ENCODE results near the gene MIF4GD. TPM values are rescaled to one million over a fixed set of nuclear protein-coding genes. Genes with fewer than 3 reads are reported as not detected.

MIF4GD gene
- total and polyA plus RNA-seq, 2 of the 4 experiments (the other 2 are of a cell fraction) = 4.1 to 6.9 TPM

DNA sequence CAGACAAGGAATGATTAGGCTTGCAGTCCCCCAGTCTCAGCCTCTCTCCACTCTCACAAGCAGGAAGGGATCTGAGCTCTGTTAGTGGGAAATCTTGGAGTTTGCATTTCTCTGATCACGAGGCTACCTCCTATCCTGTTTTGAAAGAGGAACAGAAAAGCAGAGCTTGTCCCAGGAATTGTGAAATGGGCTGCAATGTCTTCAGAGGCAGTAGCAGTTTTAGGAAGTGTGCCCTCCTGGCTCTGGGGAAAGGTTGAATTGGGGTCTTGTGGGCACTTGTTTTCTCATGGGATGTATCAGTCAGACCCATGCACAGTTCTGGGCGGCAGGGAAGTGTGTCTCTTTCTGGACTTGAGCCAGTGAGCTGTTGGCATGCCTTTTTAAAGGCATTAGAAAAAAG, 42.7 kb downstream of the MIF4GD start:
- H2AK9ac ChIP-seq (replicated peaks; ENCODE audit: low read depth, low read length, poor library complexity) = no peak overlapping the region
- no peak overlapping the region for H4K8ac ChIP-seq (ENCODE audit: low read depth in 2 of 2, low read length in 2 of 2)
- peaks cover 62% of the 10 kb centered on the region for H3K36me3 ChIP-seq (ENCODE audit: control insufficient read depth, insufficient read depth, low read length)
- no peaks in the 10 kb centered on the region for H3K27me3 ChIP-seq (ENCODE audit: control insufficient read depth, insufficient read depth, low read length)
- H3K56ac ChIP-seq (ENCODE audit: extremely low read depth, insufficient read depth, low read length) = no peak overlapping the region
- no peak overlapping the region for H3K4ac ChIP-seq (ENCODE audit: low read depth, low read length)
- H3K79me1 ChIP-seq (ENCODE audit: low read depth in 1 of 2, low read length in 2 of 2) = peaks cover 2 to 8% of the 10 kb centered on the region in 2 experiments; a peak in 2 of 4 replicates
- no peak overlapping the region for H4K91ac ChIP-seq (ENCODE audit: insufficient read depth, low read depth, low read length)
- H3K18ac ChIP-seq (ENCODE audit: low read depth, low read length) = no peak overlapping the region
- H4K20me1 ChIP-seq (ENCODE audit: insufficient read depth, low read length) = no peaks in the 10 kb centered on the region
- no peak overlapping the region for H2AK5ac ChIP-seq (ENCODE audit: low read depth, low read length)
- H3K9ac ChIP-seq (ENCODE audit: low read depth, low read length) = no peak overlapping the region
- no peak overlapping the region for H3K23ac ChIP-seq (ENCODE audit: low read depth, low read length)
- DNase-seq (no peak), ATAC-seq (ENCODE audit: low read depth) (no peak)
- ChIA-PET CTCF (no interaction called here), POLR2A (ENCODE audit: unreplicated experiment) (no interaction called here)
- H4K5ac ChIP-seq (ENCODE audit: low read depth, low read length) = no peak overlapping the region
- H2BK15ac ChIP-seq (ENCODE audit: low read depth, low read length) = no peak overlapping the region
- no CpG with 5 or more reads among the region's 2 CpGs for WGBS, 2 experiments (ENCODE audit: extremely low coverage in 2 of 2, insufficient read length in 1 of 2)
- in situ Hi-C loops (cut with MboI; ENCODE audit: low sequenced_read_pairs) = no loop called here
- H3K27ac ChIP-seq (ENCODE audit: insufficient read depth, low read length) = no peak overlapping the region
- no peak overlapping the region for H3K4me2 ChIP-seq (ENCODE audit: low read depth, low read length)
- no peak for TF ChIP-seq MXI1 (IDR thresholded peaks at IDR 0.05; ENCODE audit: borderline replicate concordance, low read depth, low read length)
- TF ChIP-seq SMC3 (IDR thresholded peaks at IDR 0.05; ENCODE audit: low read depth, low read length) = no peak
- TF ChIP-seq POLR2A (IDR thresholded peaks at IDR 0.05; ENCODE audit: low read depth, low read length) = no peak
- no peak for TF ChIP-seq RFX5 (IDR thresholded peaks at IDR 0.05; ENCODE audit: low read depth, low read length)
- TF ChIP-seq, protein P1, sequence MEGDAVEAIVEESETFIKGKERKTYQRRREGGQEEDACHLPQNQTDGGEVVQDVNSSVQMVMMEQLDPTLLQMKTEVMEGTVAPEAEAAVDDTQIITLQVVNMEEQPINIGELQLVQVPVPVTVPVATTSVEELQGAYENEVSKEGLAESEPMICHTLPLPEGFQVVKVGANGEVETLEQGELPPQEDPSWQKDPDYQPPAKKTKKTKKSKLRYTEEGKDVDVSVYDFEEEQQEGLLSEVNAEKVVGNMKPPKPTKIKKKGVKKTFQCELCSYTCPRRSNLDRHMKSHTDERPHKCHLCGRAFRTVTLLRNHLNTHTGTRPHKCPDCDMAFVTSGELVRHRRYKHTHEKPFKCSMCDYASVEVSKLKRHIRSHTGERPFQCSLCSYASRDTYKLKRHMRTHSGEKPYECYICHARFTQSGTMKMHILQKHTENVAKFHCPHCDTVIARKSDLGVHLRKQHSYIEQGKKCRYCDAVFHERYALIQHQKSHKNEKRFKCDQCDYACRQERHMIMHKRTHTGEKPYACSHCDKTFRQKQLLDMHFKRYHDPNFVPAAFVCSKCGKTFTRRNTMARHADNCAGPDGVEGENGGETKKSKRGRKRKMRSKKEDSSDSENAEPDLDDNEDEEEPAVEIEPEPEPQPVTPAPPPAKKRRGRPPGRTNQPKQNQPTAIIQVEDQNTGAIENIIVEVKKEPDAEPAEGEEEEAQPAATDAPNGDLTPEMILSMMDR (conservative IDR thresholded peaks at IDR 0.05; ENCODE audit: low read depth, low read length) = no peak
- no peak for TF ChIP-seq CEBPB (IDR thresholded peaks at IDR 0.05; ENCODE audit: low read depth, low read length)
- no peak for TF ChIP-seq BHLHE40 (IDR thresholded peaks at IDR 0.05; ENCODE audit: low read depth, low read length)
- no peak for TF ChIP-seq RCOR1 (IDR thresholded peaks at IDR 0.05; ENCODE audit: insufficient replicate concordance, low read length)
- TF ChIP-seq RAD21 (IDR thresholded peaks at IDR 0.05; ENCODE audit: low read length) = no peak
- TF ChIP-seq NFE2L2 (IDR thresholded peaks at IDR 0.05; ENCODE audit: low read depth, low read length) = no peak
- TF ChIP-seq, protein P2, sequence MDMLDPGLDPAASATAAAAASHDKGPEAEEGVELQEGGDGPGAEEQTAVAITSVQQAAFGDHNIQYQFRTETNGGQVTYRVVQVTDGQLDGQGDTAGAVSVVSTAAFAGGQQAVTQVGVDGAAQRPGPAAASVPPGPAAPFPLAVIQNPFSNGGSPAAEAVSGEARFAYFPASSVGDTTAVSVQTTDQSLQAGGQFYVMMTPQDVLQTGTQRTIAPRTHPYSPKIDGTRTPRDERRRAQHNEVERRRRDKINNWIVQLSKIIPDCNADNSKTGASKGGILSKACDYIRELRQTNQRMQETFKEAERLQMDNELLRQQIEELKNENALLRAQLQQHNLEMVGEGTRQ (IDR thresholded peaks at IDR 0.05; ENCODE audit: low read depth, low read length) = no peak
- TF ChIP-seq CHD1 (IDR thresholded peaks at IDR 0.05; ENCODE audit: low read depth, low read length) = no peak
- TF ChIP-seq FOS (IDR thresholded peaks at IDR 0.05; ENCODE audit: low read depth, low read length) = no peak
- no peaks in the 10 kb centered on the region for H3K4me1 ChIP-seq (ENCODE audit: control insufficient read depth, insufficient read depth, low read length)
- no peak overlapping the region for H2BK120ac ChIP-seq (ENCODE audit: low read depth, low read length)
- no peaks in the 10 kb centered on the region for H3K9me1 ChIP-seq (ENCODE audit: insufficient read depth, low read length)
- H3K9me3 ChIP-seq (ENCODE audit: control insufficient read depth, insufficient read depth, low read length) = no peaks in the 10 kb centered on the region
- H3K14ac ChIP-seq (replicated peaks; ENCODE audit: low read depth, low read length) = no peak overlapping the region
- H2AFZ ChIP-seq (replicated peaks; ENCODE audit: low read length, poor library complexity) = no peak overlapping the region
- dilution Hi-C loops (cut with HindIII; ENCODE audit: low sequenced_read_pairs, unreplicated experiment) = no loop called here
- intact Hi-C loops (cut with micrococcal nuclease) = no loop called here
- H2BK5ac ChIP-seq (ENCODE audit: low read depth, low read length, poor library complexity, severe bottlenecking) = no peak overlapping the region
- no peak overlapping the region for H2BK20ac ChIP-seq (ENCODE audit: low read depth, low read length)
- no peak overlapping the region for H3K4me3 ChIP-seq (ENCODE audit: insufficient read depth, low read depth, low read length)
- BruUV-seq (replicated peaks) = no TSS peak

Data from IMR-90 (cell line).